Stimulated activated CD8-positive, alpha-beta memory T cell treated with anti-CD3 and anti-CD28 coated beads, Interleukin-4, amount 100 ng/mL, for 48 hours (primary cell): ENCODE measurements around the gene AMBRA1.
"Not testable (repeated sequence)": the region's sequence is repeated elsewhere in the genome, so short reads cannot be mapped to it uniquely, and the experiment has no call there.

ENCODE experiments used
- DNase-seq: peaks from one replicate; pipeline ENCODE4 v3.0.0-alpha.2; 2020

Gene AMBRA1

DNA sequence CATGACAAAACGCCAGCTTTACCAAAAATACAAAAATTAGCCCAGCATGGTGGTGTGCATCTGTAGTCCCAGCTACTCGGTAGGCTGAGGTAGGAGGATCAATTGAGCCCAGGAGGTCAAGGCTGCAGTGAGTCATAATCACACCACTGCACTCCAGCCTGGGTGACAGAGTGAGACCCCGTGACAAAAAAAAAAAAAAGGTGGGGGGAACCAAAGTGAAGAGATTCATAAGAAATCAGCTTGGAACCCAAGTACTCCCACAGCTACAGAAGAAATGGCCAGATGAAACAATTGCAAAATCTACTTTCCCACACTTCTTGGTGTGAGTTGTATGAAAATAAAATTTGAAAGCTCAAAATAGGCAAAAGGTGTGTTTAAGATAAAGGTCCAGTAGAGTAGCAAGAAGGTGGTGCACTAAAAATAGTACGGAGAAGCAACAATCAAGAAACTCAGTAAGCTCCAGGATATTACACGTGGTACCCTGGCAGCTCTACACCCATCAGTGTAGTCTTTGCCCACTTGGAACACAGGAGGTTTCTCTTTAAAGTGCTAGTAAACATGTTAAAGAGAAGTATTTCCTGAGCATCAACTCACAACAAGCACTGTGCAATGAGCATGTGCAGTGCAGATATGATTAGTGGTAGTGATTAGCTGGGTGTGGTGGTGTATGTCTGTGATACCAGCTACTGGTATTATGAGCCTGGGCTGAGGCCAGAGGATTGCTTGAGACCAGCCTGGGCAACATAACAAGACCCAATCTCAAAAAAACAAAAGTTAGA, 17.9 kb upstream of the AMBRA1 start:
- DNase-seq: no peak

DNA sequence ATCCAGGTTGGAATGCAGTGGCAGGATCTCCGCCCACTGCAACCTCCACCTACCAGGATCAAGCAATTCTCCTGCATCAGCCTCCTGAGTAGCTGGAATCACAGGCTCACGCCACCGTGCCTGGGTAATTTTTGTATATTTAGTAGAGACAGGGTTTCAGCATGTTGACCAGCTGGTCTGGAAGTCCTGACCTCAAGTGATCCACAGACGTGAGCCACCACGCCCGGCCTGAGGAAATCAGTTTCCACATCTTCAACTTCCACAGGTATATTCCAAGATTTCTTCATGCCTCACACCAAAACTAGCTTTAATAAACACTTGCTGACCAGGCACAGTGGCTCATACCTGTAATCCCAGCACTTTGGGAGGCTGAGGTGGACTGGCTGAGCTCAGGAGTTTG, 15.6 kb upstream of the AMBRA1 start:
- DNase-seq: no peak

DNA sequence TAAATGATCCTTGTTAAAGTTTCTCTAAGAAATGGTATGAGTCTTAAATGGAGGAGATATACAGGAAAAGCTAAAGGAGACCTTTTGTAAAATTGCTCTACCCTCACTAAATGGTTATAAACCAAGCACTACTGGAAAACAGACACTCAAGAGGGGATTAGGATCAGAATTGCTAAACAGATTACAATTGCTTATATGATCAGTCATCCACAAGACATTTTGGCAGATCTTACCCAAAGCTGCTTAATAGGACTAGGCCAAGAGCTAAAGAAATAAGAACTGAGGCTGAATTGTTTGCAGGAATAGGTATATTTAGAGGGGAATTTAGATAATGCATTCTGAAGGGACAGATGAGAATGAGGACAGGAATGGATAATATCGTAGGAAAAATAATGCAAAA, 13.7 kb upstream of the AMBRA1 start:
- DNase-seq: no peak

DNA sequence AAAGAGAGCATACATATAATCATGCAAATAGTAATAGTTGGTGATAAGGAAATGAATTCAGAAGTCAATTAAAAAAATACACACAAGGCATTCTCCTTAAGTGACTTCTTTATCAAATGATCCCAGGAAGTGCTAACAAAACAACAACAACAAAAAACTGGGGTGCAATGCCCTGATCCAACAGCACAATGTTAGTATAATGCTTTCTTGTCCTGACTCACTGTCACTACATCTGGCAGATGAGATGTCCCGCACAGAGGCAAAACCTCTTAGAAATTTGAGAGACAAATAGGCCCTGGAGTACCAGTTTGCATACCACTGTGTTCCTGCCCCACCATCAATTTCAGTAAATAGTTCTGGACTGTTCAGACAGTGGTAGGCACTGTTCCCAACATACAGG, 11.0 kb upstream of the AMBRA1 start:
- DNase-seq: no peak

DNA sequence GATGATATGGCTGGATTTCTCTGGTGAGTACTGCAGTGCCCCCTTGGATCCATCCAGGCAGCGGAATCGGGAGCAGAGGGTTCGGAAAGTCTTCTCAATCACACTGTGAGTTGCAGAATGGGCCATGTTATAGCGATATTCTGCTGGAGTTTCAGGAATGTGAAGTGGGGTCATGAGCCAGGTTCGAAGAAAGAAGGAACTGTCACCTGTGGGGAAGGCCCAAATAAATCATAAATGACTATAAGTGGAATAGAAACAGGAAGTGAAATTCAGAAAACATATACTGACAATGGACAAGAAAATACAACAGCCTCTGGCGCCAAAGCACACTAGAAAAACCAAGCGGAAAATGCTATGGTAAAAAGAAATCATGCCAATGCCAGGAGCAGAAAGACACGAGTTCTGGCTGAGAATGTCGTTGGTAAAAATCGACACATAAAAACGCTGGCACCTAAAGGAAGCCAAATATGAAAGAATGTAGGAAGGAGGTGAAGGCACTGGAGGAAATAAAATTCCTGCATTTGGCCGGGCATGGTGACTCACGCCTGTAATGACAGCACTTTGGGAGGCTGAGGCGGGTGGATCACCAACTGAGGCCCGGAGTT, 10.0 kb upstream of the AMBRA1 start:
- DNase-seq: no peak

DNA sequence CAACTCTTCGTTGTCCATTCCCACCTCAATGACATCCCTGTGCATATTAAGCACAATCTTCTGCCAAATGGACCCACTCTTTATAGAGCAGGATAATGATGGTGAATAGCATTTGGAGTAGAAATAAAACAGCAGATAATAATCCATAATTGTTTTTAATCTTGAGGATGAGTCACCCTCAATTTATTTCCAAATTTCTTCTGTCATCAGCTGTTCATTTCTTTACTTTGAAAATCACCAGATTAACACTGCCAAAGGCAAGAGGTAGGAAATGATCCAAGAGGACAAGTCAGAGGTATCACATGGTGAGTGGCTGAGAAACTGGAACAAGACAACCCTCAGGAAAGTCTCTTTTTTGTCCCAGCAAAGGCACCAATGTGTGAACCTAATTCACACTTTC, 7.3 kb upstream of the AMBRA1 start:
- DNase-seq: no peak

DNA sequence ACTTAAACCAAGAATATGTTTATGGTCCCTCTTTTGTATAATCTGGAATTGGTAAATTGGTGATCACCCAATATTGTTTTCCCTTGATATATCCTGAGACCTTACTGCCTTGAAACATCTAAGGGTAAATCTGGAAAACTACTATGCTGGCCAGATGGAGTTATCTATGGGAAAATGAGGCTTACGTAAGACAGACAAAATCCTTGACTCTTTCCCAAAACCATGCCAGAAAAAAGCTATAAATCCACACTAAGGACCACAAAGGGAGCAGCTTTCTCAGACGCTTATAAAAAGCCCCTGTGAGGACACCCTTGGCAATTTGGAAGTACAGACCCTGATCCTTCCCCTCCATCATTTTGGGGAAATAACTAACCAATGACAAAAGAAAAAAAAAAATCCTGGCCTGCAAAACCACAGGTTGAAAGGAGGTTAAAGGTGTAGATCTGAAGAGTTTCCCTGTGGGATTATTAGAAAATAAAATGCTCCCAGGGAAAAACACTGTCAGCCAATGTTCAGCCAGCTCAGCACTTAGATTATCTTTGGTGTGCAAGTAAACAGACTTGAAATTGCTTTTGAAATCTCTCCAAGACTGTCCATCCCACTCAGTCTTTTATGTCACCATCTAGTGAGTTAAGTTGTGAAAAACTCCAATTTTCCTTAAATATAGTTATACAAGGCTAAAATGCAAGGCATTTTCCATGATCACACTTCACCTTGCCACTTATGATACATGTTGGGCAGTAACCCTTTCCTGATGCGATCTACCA, 6.6 kb upstream of the AMBRA1 start:
- no peak for DNase-seq

DNA sequence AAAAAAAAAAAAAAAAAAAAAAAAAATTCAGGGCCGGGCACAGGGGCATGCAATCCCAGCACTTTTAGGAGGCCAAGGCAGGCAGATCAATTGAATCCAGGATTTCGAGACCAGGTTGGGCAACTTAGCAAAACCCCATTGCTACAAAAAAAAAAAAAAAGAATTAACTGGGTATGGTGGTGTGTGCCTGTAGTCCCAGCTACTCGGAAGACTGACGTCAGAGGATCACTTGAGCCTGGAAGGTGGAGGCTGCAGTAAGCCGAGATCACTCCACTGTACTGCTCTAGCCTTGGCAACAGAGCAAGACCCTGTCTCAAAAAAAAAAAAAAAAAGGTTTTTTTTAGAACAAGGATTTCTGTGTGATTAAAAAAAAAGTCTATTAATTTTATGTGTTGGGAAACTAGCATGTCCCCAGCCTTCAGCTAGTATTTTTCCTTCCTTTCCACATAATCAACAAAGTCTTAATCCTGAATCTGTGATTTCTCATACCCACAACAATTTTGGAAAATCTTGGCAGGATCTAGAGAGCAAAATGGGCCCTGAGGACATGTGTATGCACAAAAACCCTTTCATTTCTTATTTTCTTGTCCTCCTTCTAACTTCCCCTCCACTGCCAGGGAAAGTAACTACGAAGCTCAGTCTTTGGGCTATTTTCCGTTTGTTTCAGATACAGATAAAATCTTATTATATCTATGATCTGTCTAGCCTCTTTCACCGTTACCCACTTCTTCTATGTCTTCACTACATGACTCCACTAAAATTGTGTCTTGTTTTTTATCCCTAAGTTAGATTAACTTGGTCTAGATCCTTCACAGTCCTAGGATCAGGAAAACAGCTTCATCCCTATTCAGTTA, 5.7 kb upstream of the AMBRA1 start:
- no peak for DNase-seq

DNA sequence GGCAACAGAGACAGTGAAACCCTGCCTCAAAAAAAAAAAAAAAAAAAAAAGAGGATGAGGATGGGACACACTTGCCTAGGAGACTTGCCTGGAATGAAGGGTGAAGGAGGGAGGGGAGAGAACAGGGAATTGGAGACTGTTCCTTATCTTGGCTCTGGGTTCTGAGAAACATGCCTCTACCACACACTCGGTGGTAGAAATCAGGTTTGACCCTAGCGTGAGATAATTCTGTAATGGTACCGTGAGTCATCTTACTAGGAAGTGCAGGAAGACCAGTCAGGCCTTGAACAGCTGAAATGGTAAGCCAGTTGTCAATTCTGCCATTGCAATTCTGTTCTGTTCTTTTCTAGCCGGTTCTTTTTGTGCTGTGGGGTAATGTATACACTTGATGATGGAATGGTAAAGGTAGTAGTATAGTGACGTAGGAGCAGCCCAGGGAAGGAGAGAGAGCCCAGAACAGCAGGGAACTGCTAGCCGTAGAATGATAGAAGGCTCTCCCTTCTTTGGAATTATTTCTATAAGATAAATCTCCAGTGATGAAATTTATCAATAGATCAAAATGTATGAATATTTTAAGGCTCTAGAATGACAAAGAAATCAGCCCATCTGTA, 3.9 kb upstream of the AMBRA1 start:
- no peak for DNase-seq

DNA sequence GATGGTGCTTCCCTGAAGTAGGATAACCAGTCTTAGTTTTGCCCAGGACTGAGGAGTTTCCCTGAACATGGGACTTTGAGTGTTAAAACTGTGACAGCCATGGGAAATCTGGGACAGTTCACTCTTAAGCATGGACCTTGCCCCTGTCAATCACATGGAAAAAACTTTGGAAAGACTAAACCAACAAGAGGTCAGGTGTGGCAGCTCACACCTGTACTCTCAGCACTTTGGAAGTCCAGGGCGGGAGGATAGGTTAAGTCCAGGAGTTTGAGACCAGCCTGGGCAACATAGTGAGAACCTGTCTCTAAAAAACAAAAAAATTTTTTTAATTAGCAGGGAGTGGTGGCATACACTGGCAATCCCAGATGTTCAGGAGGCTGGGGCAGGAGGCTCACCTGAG, 3.3 kb upstream of the AMBRA1 start:
- DNase-seq: no peak

DNA sequence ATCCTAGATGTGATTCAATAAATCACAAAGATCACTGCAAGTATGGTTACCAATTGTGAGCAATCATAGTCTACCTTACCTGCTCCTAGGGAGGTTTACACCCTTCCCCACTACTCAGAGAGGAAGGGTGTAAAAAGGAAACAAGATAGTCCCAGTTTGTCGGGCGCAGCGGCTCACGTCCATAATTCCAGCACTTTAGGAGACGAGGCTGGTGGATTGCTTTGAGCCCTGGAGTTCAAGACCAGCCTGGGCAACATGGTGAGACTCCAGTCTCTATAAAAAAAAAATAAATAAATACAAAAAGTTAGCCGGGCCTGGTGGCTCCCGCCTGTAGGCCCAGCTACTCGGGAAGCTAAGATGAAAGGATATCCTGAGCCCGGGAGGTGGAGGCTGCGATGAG, 962 bp upstream of the AMBRA1 start:
- no peak for DNase-seq

DNA sequence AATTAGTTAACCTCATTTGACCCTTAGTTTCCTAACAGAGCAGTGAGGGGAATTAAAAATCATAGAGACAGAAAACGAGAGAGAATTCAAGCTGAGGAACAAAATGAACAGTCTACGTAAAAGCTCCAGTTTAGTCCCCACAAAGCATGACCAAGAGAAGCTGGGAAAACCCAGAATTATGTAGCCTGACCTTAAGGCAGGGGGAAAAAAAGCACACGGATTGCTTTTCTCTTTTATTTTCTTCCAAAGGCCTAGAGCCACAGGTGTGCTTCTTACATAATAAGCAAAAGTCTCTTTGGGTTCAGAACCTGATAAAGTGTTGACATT, 514 bp upstream of the AMBRA1 start:
- no peak for DNase-seq

DNA sequence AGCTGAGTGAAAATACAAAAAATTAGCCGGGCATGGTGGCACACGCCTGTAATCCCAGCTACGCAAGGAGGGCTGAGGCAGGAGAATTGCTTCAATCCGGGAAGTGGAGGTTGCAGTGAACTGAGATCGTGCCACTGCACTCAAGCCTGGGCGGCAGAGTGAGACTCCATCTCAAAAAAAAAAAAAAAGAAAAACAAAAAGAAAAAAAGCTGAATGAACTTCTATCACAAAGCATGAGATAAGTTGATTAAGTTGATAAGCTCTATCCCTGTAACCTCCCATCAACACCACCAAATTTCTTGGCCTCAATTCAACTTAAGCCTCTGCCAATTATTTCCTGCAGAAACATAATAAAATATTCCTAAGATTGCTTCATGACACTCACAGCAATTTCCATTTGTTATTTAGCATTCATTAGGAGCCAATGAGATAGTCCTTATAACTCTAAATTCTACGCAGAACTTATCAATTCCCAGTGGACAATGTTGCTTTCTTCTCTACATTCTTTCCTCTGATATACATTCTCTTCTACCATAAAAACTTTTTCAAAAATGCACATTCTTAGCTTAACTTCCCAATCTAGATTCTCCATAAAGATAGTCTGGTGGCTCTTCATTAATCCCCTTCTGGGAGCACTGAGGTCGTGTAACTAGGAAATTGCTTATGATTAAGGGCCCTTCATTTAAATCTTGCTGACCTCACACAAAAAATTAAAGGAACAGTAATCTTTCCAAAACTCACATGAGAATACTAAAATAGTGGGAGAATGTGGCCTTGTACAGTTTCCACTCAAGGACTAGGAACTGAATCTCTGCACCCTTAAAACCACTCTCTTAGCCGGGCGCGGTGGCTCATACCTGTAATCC, 2.9 kb downstream of the AMBRA1 start:
- no peak for DNase-seq

DNA sequence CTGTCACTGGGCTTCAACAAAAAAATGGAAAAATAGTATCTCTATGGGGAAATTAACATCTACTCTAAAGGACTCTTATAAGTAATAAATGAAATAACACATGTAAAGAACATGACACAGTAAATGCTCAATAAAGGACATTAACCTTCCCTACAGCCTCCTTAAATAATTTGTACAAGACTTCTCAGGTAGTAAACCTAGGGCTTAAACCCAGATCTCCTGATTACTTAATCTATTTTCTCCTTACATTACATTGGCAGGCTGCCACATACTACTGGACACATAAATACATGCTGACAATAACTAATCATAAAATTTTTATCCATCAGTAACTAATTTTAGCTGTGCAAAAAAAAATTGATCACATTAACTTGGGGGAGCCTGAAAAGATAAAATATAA, 4.9 kb downstream of the AMBRA1 start:
- DNase-seq: no peak

DNA sequence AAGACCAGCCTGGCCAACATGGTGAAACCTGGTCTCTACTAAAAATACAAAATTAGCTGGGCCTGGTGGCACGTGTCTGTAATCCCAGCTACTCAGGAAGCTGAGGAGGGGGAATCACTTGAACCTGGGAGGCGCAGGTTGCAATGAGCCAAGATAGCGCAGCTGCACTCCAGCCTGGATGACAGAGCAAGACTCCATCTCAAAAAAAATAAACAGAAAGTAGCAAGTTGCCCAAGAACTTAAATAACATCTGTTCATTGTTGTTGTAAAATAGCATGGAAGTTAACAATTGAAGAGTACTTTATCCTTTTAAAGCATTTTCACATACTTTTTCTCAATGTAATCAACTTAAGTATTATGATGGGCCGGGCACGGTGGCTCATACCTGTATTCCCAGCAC, 5.7 kb downstream of the AMBRA1 start:
- DNase-seq: no peak

DNA sequence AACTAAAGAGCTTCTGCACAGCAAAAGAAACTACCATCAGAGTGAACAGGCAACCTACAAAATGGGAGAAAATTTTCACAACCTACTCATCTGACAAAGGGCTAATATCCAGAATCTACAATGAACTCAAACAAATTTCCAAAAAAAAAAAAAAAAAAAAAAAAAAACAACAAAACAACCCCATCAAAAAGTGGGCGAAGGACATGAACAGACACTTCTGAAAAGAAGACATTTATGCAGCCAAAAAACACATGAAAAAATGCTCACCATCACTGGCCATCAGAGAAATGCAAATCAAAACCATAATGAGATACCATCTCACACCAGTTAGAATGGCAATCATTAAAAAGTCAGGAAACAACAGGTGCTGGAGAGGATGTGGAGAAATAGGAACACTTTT, 10.3 kb downstream of the AMBRA1 start:
- not testable (repeated sequence) for DNase-seq

DNA sequence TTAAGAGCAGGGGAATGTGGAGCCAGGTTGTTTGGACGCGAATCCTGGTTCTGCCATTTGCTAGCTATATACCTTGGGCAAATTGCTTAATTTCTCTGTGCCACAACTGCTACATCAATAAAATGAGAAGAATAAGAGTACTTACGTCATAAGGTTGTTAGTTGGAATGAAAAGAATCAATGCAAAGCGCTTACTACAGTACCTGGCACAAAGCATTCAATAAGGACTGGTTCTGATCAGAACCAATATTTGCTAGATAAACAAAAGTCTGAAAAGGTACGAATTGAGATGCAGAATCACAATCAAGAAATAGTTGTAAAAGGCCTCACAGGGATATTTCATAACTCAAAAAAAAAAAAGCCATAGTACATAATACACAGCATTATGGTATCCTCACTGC, 11.2 kb downstream of the AMBRA1 start:
- no peak for DNase-seq

DNA sequence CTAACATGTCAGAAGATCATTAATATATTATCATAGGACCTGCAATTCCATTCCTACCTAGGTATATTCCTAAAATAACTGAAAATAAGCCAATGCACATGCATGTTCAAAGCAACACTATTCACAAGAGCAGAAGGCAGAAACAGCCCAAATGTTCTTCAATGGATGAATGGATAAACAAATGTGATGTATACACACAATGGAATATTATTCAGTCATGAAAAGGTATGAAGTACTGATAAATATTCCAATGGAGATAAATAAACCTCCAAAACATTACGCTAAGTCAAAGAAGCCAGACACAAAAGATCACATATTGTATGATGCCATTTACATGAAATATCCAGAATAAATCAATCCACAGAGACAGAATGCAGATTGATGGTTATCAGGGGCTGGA, 16.8 kb downstream of the AMBRA1 start:
- no peak for DNase-seq

DNA sequence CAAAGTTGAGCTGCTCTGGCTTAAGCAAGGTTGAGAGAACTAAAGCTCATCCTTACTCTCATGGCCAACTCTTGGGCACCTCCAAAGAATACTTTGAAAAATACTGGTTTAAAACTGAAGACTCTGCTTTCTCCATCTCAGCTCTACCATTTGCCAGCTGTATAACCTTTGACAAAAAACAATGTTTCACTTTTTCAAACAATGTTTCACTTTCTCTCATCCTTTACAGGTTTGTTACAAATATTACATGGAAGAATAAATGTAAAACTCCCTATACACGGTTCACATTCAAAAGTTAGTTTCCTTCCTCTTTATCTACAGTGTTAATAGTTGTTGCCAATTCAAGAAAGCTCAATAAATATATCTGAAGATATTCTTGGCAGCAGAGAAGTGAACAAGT, 19.2 kb downstream of the AMBRA1 start:
- no peak for DNase-seq

DNA sequence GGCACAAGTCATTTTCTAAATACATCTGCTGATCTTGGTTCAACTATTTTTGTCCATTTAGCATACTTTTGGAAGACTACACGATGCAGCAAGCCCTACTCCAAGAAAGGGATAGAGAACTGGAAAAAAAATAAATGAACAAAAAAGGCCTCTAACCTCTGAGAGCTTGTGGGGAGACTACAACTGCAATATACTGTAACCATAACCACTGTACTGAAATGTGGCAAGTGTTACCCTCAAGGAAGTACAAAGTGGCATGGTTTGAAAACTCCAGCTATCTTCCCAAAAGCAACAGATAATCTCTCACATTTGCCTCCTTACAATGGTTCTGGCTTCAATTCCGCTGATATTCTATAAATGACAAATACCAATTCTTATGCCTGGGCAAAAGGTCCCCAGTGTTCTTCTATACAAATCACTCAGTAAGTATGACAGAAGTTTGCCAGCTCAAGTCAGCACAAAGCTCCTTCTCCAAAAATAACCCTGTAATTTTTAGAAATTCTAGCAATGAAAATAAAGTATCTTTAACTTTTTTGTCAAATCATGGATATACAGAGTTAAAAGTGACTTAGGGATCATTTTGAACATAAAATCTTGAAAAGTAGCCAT, 22.9 kb downstream of the AMBRA1 start:
- DNase-seq: no peak

DNA sequence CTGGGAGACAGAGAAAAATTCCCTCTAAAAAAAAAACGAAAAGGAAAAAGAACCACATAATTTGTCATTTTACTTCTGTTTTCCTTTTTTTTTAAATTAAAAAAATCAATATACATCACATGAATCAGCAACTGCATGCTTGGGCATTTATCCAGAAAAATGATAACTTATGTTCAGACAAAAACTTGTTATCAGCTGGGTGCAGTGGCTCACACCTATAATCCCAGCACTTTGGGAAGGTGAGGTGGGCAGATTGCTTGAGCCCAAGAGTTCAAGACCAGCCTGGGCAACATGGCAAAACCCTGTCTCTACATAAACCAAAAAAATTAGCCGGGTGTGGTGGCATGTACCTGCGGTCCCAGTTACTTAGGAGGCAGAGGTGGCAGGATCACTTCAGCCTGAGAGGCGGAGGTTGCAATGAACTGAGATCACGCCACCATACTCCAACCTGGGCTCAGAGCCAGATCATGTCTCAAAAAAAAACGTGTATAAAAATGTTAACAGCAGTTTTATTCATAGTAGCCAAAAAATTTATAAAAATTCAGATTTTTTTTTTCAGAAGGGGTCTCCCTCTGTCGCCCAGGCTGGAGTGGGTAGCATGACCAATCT, 28.5 kb downstream of the AMBRA1 start:
- no peak for DNase-seq
